GM21737 (cell line): Measurements from ENCODE around the gene CRYZ.
"Not testable (repeated sequence)": the region's sequence is repeated elsewhere in the genome, so short reads cannot be mapped to it uniquely, and the experiment has no call there.

ENCODE experiments used
- ATAC-seq: cut with Tn5 transposase; IDR thresholded peaks from one replicate; pipeline ENCODE4 v1.9.1; 2021; ENCODE audit warnings: mild to moderate bottlenecking, moderate library complexity; ENCODE audit not compliant: unreplicated experiment

Gene CRYZ

DNA sequence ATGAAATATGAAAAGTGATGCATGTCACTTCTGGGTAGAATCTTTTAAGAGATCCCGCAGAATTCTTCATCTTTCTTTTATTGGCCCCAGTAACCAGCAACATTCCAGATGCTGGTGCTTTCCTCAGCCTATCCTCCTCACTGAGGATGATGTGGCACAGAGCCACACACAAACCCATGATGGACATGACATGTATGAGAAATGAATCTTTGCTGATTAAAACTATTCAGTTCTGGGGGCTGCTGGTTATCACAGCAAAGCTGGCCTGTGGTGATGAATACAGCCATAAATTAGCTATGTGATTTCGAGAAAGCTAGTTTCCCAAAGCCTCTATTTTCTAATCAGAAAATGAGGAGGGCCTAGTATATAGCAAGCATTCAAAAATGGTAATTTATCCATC is 51.0 kb downstream of the CRYZ start:
- ATAC-seq, result no peak

- peak; percentile 78 for ATAC-seq
These were observed 51.4 kb downstream of the CRYZ start for GRCh38 chr1:74681449-74681848.

GRCh38 chr1:74681001-74681400 is 51.8 kb downstream of the CRYZ start:
- peak; percentile 32 for ATAC-seq

- ATAC-seq, result no peak
These were observed 53.0 kb downstream of the CRYZ start for GRCh38 chr1:74679811-74680210.

DNA sequence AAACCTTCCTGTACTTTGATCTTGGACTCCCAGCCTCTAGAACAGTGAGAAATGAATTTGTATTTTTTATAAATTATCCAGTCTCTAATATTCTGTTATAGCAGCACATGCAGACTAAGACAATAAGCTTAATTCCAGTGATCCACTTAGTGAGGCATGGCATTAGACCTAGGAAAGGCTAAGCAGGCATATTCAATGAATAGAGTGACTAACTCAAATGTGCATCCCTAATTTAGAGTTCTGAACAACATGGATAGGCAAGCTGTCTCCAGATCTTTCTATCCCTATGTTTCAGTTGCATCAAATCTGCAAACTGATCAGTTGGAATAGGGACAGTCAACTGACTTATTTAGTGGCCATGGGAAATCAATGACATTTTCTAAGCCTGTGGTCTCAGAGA is 54.9 kb downstream of the CRYZ start:
- no peak for ATAC-seq

GRCh38 chr1:74674278-74675048 is 58.4 kb downstream of the CRYZ start:
- no peak for ATAC-seq

- no peak for ATAC-seq
These were observed 59.3 kb downstream of the CRYZ start, which contains the start of gene ERICH3 for GRCh38 chr1:74673351-74674111. Gene ERICH3 (minus strand): TSS chr1:74673792. CDS start chr1:74673519, 273 bp downstream.

DNA sequence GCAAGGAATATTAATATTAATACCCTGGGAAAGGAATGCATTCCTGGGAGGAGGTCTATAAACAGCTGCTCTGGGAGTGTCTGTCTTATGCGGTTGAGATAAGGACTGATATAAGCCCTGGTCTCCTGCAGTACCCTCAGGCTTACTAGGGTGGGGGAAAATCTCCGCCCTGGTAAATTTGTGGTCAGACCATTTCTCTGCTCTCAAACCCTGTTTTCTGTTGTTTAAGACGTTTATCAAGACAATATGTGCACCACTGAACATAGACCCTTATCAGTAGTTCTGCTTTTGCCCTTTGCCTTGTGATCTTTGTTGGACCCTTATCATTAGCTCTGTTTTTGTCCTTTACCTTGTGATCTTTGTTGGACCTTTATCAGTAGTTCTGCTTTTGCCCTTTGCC is 62.0 kb downstream of the CRYZ start:
- ATAC-seq, result not testable (repeated sequence)
